Measurements from ENCODE around the gene WDCP.
"Not testable (repeated sequence)": the region's sequence is repeated elsewhere in the genome, so short reads cannot be mapped to it uniquely, and the experiment has no call there.

Gene WDCP

GRCh38 chr2:24046930-24047702, at the start of gene WDCP:
Gene WDCP (minus strand): TSS chr2:24047391. CDS start chr2:24039494, 7,897 bp downstream.
- Mint-ChIP-seq H3K4me3 (peak within 1 kb of the TSS; percentile 95), H3K4me1 (peaks cover 39% of the 10 kb centered on the region), H3K27ac (ENCODE audit: low read depth) (peak within 1 kb of the TSS; percentile 92), H3K36me3 (ENCODE audit: insufficient read depth) (peaks cover 10% of the 10 kb centered on the region), H3K27me3 (no peaks in the 10 kb centered on the region), H3K9me3 (no peaks in the 10 kb centered on the region)
- DNase-seq (ENCODE audit: low spot score in 2 of 2) (peak; percentile 79 to 86), ATAC-seq (replicated peaks; ENCODE audit: extremely low read depth, poor library complexity, severe bottlenecking) (peak; percentile 100)

- H3K27ac Mint-ChIP-seq (ENCODE audit: low read depth); DNase-seq (ENCODE audit: low spot score in 2 of 2); H3K36me3 Mint-ChIP-seq (ENCODE audit: insufficient read depth); H3K27me3 Mint-ChIP-seq; ATAC-seq (replicated peaks; ENCODE audit: extremely low read depth, poor library complexity, severe bottlenecking); H3K4me1 Mint-ChIP-seq; H3K4me3 Mint-ChIP-seq: not testable (repeated sequence)
- peaks cover 10% of the 10 kb centered on the region for H3K9me3 Mint-ChIP-seq
Observed at GRCh38 chr2:24095171-24095677, 48.0 kb upstream of the WDCP start.

- not testable (repeated sequence) for H3K27ac Mint-ChIP-seq (ENCODE audit: low read depth); H3K4me1 Mint-ChIP-seq; H3K36me3 Mint-ChIP-seq (ENCODE audit: insufficient read depth); DNase-seq (ENCODE audit: low spot score in 2 of 2); H3K9me3 Mint-ChIP-seq; H3K4me3 Mint-ChIP-seq; ATAC-seq (replicated peaks; ENCODE audit: extremely low read depth, poor library complexity, severe bottlenecking); H3K27me3 Mint-ChIP-seq
Observed at GRCh38 chr2:24093270-24093669, 46.1 kb upstream of the WDCP start.

GRCh38 chr2:24088821-24089359, 41.7 kb upstream of the WDCP start:
- peaks cover 5% of the 10 kb centered on the region for H3K36me3 Mint-ChIP-seq (ENCODE audit: insufficient read depth)
- no peak for DNase-seq (ENCODE audit: low spot score in 2 of 2)
- no peaks in the 10 kb centered on the region for H3K27me3 Mint-ChIP-seq
- H3K9me3 Mint-ChIP-seq: no peaks in the 10 kb centered on the region
- no peak overlapping the region for H3K4me3 Mint-ChIP-seq
- ATAC-seq (replicated peaks; ENCODE audit: extremely low read depth, poor library complexity, severe bottlenecking): no peak
- no peak overlapping the region for H3K27ac Mint-ChIP-seq (ENCODE audit: low read depth)
- H3K4me1 Mint-ChIP-seq: peaks cover 13% of the 10 kb centered on the region

GRCh38 chr2:24087032-24087431, 39.8 kb upstream of the WDCP start:
- Mint-ChIP-seq H3K27me3 (no peaks in the 10 kb centered on the region), H3K4me1 (peaks cover 16% of the 10 kb centered on the region), H3K36me3 (ENCODE audit: insufficient read depth) (peaks cover 6% of the 10 kb centered on the region), H3K27ac (ENCODE audit: low read depth) (no peak overlapping the region), H3K4me3 (no peak overlapping the region), H3K9me3 (no peaks in the 10 kb centered on the region)
- no peak for DNase-seq (ENCODE audit: low spot score in 2 of 2)
- ATAC-seq (replicated peaks; ENCODE audit: extremely low read depth, poor library complexity, severe bottlenecking): no peak

- H3K27ac Mint-ChIP-seq (ENCODE audit: low read depth): no peak overlapping the region
- no peak for DNase-seq (ENCODE audit: low spot score in 2 of 2)
- no peak overlapping the region for H3K4me3 Mint-ChIP-seq
- H3K9me3 Mint-ChIP-seq: no peaks in the 10 kb centered on the region
- ATAC-seq (replicated peaks; ENCODE audit: extremely low read depth, poor library complexity, severe bottlenecking): no peak
- peaks cover 10% of the 10 kb centered on the region for H3K36me3 Mint-ChIP-seq (ENCODE audit: insufficient read depth)
- peaks cover 16% of the 10 kb centered on the region for H3K4me1 Mint-ChIP-seq
- H3K27me3 Mint-ChIP-seq: no peaks in the 10 kb centered on the region
Observed at GRCh38 chr2:24086241-24086640, 39.0 kb upstream of the WDCP start.

- H3K27me3 Mint-ChIP-seq: no peaks in the 10 kb centered on the region
- DNase-seq (ENCODE audit: low spot score in 2 of 2) (no peak), ATAC-seq (replicated peaks; ENCODE audit: extremely low read depth, poor library complexity, severe bottlenecking) (no peak)
- H3K4me1 Mint-ChIP-seq: peaks cover 16% of the 10 kb centered on the region
- H3K4me3 Mint-ChIP-seq: peak overlapping the region; percentile 81
- no peak overlapping the region for H3K27ac Mint-ChIP-seq (ENCODE audit: low read depth)
- H3K36me3 Mint-ChIP-seq (ENCODE audit: insufficient read depth): peaks cover 10% of the 10 kb centered on the region
- H3K9me3 Mint-ChIP-seq: no peaks in the 10 kb centered on the region
Observed at GRCh38 chr2:24085200-24085489, 38.0 kb upstream of the WDCP start.

GRCh38 chr2:24084386-24085199, 37.4 kb upstream of the WDCP start, which contains the start of gene TP53I3:
Gene TP53I3 (minus strand): TSS chr2:24084834. CDS start chr2:24084326, 508 bp downstream.
- peak within 1 kb of the TSS; percentile 81 for H3K4me3 Mint-ChIP-seq
- peaks cover 16% of the 10 kb centered on the region for H3K4me1 Mint-ChIP-seq
- H3K27ac Mint-ChIP-seq (ENCODE audit: low read depth): peak within 1 kb of the TSS; percentile 19
- ATAC-seq (replicated peaks; ENCODE audit: extremely low read depth, poor library complexity, severe bottlenecking) (peak; percentile 96), DNase-seq (ENCODE audit: low spot score in 2 of 2) (peak; percentile 68 to 86)
- peaks cover 10% of the 10 kb centered on the region for H3K36me3 Mint-ChIP-seq (ENCODE audit: insufficient read depth)
- no peaks in the 10 kb centered on the region for H3K9me3 Mint-ChIP-seq
- no peaks in the 10 kb centered on the region for H3K27me3 Mint-ChIP-seq

- H3K27ac Mint-ChIP-seq (ENCODE audit: low read depth): peak overlapping the region; percentile 19
- no peaks in the 10 kb centered on the region for H3K9me3 Mint-ChIP-seq
- H3K4me3 Mint-ChIP-seq: peak overlapping the region; percentile 81
- no peaks in the 10 kb centered on the region for H3K27me3 Mint-ChIP-seq
- peaks cover 16% of the 10 kb centered on the region for H3K4me1 Mint-ChIP-seq
- DNase-seq (ENCODE audit: low spot score in 2 of 2): no peak
- peak; percentile 69 for ATAC-seq (replicated peaks; ENCODE audit: extremely low read depth, poor library complexity, severe bottlenecking)
- peaks cover 10% of the 10 kb centered on the region for H3K36me3 Mint-ChIP-seq (ENCODE audit: insufficient read depth)
Observed at GRCh38 chr2:24083567-24084385, 36.6 kb upstream of the WDCP start.

- Mint-ChIP-seq H3K9me3 (no peaks in the 10 kb centered on the region), H3K4me1 (peaks cover 17% of the 10 kb centered on the region), H3K27me3 (no peaks in the 10 kb centered on the region), H3K36me3 (ENCODE audit: insufficient read depth) (peaks cover 10% of the 10 kb centered on the region), H3K4me3 (peak overlapping the region; percentile 81), H3K27ac (ENCODE audit: low read depth) (no peak overlapping the region)
- no peak for ATAC-seq (replicated peaks; ENCODE audit: extremely low read depth, poor library complexity, severe bottlenecking)
- DNase-seq (ENCODE audit: low spot score in 2 of 2): no peak
Observed at GRCh38 chr2:24082787-24083566, 35.8 kb upstream of the WDCP start.

GRCh38 chr2:24080701-24081100, 33.5 kb upstream of the WDCP start:
- Mint-ChIP-seq H3K4me1 (peaks cover 28% of the 10 kb centered on the region), H3K4me3 (no peak overlapping the region), H3K36me3 (ENCODE audit: insufficient read depth) (peaks cover 14% of the 10 kb centered on the region), H3K27ac (ENCODE audit: low read depth) (no peak overlapping the region), H3K27me3 (no peaks in the 10 kb centered on the region), H3K9me3 (no peaks in the 10 kb centered on the region)
- DNase-seq (ENCODE audit: low spot score in 2 of 2) (no peak), ATAC-seq (replicated peaks; ENCODE audit: extremely low read depth, poor library complexity, severe bottlenecking) (no peak)
